Measurements from ENCODE around the gene PPP3R2.
"Not testable (repeated sequence)": the region's sequence is repeated elsewhere in the genome, so short reads cannot be mapped to it uniquely, and the experiment has no call there.

The PPP3R2 gene

DNA sequence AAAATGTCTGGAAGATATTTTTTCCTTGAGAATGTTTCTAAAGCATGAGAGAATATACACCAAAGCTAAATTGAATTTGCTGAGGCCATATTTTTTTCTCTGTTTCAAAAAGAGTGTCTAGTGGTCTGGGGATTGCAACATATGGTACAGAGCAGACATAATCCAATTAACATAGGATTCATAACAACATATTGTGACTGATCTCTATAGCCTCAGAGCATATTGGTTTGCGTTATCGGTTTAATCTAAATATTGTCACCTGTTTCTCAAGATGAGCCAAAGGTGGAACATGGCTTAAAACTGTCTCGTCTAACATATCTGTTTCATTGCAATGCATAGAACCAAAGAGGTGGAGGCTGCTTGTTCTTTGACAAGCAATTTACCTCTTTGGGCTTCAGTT lies 3.9 kb downstream of the PPP3R2 start:
- Histone ChIP-seq H3K4me3 (ENCODE audit: low read length in 2 of 2) (no peak overlapping the region), H3K4me1 (ENCODE audit: control insufficient read depth in 2 of 2, insufficient read depth in 2 of 2, low read length in 2 of 2) (no peaks in the 10 kb centered on the region), H3K27ac (ENCODE audit: low read depth in 2 of 2, low read length in 2 of 2) (no peak overlapping the region), H3K36me3 (ENCODE audit: control insufficient read depth in 2 of 2, insufficient read depth in 2 of 2, low read length in 2 of 2) (no peaks in the 10 kb centered on the region), H3K9ac (ENCODE audit: low read depth in 1 of 2, low read length in 2 of 2) (no peak overlapping the region), H3K27me3 (ENCODE audit: control insufficient read depth in 2 of 2, insufficient read depth in 2 of 2, low read length in 2 of 2) (no peaks in the 10 kb centered on the region), H3K9me3 (ENCODE audit: control insufficient read depth in 2 of 2, low read length in 2 of 2) (no peaks in the 10 kb centered on the region)

DNA sequence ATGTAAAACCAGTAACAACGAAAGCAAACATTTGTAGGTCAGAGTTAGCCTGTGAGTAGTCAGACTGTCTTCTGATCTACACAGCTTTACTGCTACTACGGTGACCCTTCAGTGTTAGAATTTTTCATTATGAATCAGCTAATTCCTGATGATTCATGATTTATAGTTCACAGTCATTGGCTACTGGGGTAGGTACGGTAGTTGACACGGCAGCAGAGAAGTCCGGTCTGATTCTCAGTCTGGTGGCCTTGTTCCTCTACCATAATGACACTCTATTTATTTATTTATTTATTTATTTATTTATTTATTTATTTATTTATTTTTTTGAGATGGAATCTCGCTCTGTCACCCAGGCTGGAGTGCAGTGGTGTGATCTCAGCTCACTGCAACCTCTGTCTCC lies 4.7 kb downstream of the PPP3R2 start:
- H3K36me3 ChIP-seq (ENCODE audit: control insufficient read depth in 2 of 2, insufficient read depth in 2 of 2, low read length in 2 of 2); H3K27ac ChIP-seq (ENCODE audit: low read depth in 2 of 2, low read length in 2 of 2); H3K4me3 ChIP-seq (ENCODE audit: low read length in 2 of 2); H3K4me1 ChIP-seq (ENCODE audit: control insufficient read depth in 2 of 2, insufficient read depth in 2 of 2, low read length in 2 of 2); H3K9ac ChIP-seq (ENCODE audit: low read depth in 1 of 2, low read length in 2 of 2); H3K27me3 ChIP-seq (ENCODE audit: control insufficient read depth in 2 of 2, insufficient read depth in 2 of 2, low read length in 2 of 2); H3K9me3 ChIP-seq (ENCODE audit: control insufficient read depth in 2 of 2, low read length in 2 of 2): not testable (repeated sequence)

DNA sequence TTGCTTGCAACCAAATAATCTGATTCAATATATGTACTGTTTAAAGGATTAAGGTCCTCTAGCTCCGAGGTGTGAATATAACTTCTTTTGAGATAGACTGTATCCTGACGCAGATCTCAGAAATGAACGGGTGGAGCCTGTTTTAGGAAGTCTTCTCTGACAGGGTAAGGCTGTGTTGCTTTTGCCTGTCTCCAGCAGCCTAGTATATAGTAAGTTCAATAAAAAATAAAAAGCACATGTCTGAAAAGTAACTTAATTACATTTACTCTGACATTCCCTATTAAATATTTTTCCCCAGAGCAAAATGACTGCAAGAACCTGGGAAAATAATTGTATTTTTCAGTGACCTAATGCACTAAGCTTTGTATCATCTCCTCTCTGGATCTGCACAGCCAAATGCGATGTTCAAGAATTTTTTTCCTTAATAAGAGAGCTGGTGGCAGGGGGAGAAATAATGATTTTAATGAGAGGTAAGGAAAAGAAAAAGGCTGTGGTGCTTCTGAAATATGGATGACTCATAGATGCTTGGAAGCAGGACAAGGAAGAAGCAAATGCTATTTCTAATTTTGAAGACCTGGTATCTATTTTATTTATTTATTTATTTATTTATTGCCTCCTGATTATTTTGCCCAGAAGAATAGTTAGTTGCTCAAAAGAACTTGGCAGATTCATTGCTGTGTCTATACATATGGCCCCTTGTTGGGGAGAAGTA lies 7.3 kb downstream of the PPP3R2 start:
- no peak overlapping the region for H3K27ac ChIP-seq (ENCODE audit: low read depth in 2 of 2, low read length in 2 of 2)
- no peaks in the 10 kb centered on the region for H3K9me3 ChIP-seq (ENCODE audit: control insufficient read depth in 2 of 2, low read length in 2 of 2)
- H3K4me3 ChIP-seq (ENCODE audit: low read length in 2 of 2), result no peak overlapping the region
- H3K36me3 ChIP-seq (ENCODE audit: control insufficient read depth in 2 of 2, insufficient read depth in 2 of 2, low read length in 2 of 2), result no peaks in the 10 kb centered on the region
- no peak overlapping the region for H3K9ac ChIP-seq (ENCODE audit: low read depth in 1 of 2, low read length in 2 of 2)
- no peaks in the 10 kb centered on the region for H3K4me1 ChIP-seq (ENCODE audit: control insufficient read depth in 2 of 2, insufficient read depth in 2 of 2, low read length in 2 of 2)
- H3K27me3 ChIP-seq (ENCODE audit: control insufficient read depth in 2 of 2, insufficient read depth in 2 of 2, low read length in 2 of 2), result no peaks in the 10 kb centered on the region

DNA sequence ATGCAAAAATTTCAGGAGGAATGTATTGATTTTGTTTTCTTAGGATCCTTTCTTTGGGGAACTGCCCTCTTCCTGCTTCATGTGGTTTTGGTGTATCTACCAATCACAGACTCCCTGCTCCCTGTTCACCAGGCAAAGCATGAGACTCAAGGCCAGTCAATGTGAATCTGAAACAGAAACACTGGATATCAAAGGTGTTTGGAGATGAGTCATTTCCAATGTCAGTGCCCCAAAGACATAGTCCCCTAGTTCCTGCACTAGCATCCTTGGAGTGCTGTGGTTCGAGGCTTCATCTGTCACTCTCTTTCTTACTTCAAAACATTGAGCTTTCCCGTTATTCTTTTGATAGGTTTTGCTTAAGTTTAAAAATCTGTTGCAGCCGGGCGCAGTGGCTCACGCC lies 8.1 kb downstream of the PPP3R2 start:
- no peaks in the 10 kb centered on the region for H3K9me3 ChIP-seq (ENCODE audit: control insufficient read depth in 2 of 2, low read length in 2 of 2)
- H3K27ac ChIP-seq (ENCODE audit: low read depth in 2 of 2, low read length in 2 of 2), result no peak overlapping the region
- no peaks in the 10 kb centered on the region for H3K36me3 ChIP-seq (ENCODE audit: control insufficient read depth in 2 of 2, insufficient read depth in 2 of 2, low read length in 2 of 2)
- H3K27me3 ChIP-seq (ENCODE audit: control insufficient read depth in 2 of 2, insufficient read depth in 2 of 2, low read length in 2 of 2), result no peaks in the 10 kb centered on the region
- no peak overlapping the region for H3K4me3 ChIP-seq (ENCODE audit: low read length in 2 of 2)
- no peaks in the 10 kb centered on the region for H3K4me1 ChIP-seq (ENCODE audit: control insufficient read depth in 2 of 2, insufficient read depth in 2 of 2, low read length in 2 of 2)
- no peak overlapping the region for H3K9ac ChIP-seq (ENCODE audit: low read depth in 1 of 2, low read length in 2 of 2)

DNA sequence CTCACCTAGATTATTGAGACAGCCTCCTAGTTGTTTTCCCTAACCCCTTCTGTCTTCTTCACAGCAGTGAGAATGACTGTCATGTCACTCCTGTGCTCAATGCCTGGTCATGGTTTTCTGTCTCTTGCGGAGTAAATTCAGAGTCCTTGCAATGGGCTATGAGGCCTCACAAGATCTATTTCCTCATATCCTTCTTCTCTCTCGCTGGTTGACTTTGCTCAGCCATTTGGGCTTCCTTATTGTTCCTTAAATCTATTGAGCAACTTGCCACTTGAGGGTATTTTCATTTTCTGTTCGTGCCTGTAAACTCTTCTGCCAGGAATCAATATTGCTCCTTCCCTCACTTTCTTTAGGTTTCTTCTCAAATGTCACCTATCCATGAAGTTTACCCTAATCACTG lies 9.0 kb downstream of the PPP3R2 start:
- H3K36me3 ChIP-seq (ENCODE audit: control insufficient read depth in 2 of 2, insufficient read depth in 2 of 2, low read length in 2 of 2), result no peaks in the 10 kb centered on the region
- H3K9ac ChIP-seq (ENCODE audit: low read depth in 1 of 2, low read length in 2 of 2), result no peak overlapping the region
- H3K4me1 ChIP-seq (ENCODE audit: control insufficient read depth in 2 of 2, insufficient read depth in 2 of 2, low read length in 2 of 2), result no peaks in the 10 kb centered on the region
- no peak overlapping the region for H3K27ac ChIP-seq (ENCODE audit: low read depth in 2 of 2, low read length in 2 of 2)
- H3K9me3 ChIP-seq (ENCODE audit: control insufficient read depth in 2 of 2, low read length in 2 of 2), result no peaks in the 10 kb centered on the region
- no peaks in the 10 kb centered on the region for H3K27me3 ChIP-seq (ENCODE audit: control insufficient read depth in 2 of 2, insufficient read depth in 2 of 2, low read length in 2 of 2)
- H3K4me3 ChIP-seq (ENCODE audit: low read length in 2 of 2), result no peak overlapping the region

DNA sequence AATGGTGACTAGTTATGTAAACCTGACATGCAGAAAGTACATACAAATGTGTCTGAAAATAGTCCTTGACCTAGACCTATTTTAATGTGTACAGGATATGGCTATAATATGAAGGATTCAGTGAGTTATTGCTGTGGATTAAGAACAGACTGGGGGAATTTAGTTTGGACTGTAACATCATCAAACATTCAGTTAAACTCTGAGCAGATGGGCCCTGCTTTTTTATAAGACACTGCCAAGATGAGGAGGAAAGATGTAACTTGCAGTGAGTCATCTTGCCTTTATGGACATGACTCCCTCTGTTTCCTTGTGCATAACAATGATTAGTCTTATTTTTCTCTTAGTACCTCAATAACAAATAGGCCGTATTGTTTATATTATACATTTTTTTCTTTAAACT lies 12.2 kb downstream of the PPP3R2 start:
- H3K27ac ChIP-seq (ENCODE audit: low read depth in 2 of 2, low read length in 2 of 2), result no peak overlapping the region
- H3K9me3 ChIP-seq (ENCODE audit: control insufficient read depth in 2 of 2, low read length in 2 of 2), result no peaks in the 10 kb centered on the region
- no peak overlapping the region for H3K9ac ChIP-seq (ENCODE audit: low read depth in 1 of 2, low read length in 2 of 2)
- H3K4me3 ChIP-seq (ENCODE audit: low read length in 2 of 2), result no peak overlapping the region
- H3K4me1 ChIP-seq (ENCODE audit: control insufficient read depth in 2 of 2, insufficient read depth in 2 of 2, low read length in 2 of 2), result no peaks in the 10 kb centered on the region
- no peaks in the 10 kb centered on the region for H3K27me3 ChIP-seq (ENCODE audit: control insufficient read depth in 2 of 2, insufficient read depth in 2 of 2, low read length in 2 of 2)
- H3K36me3 ChIP-seq (ENCODE audit: control insufficient read depth in 2 of 2, insufficient read depth in 2 of 2, low read length in 2 of 2), result no peaks in the 10 kb centered on the region

DNA sequence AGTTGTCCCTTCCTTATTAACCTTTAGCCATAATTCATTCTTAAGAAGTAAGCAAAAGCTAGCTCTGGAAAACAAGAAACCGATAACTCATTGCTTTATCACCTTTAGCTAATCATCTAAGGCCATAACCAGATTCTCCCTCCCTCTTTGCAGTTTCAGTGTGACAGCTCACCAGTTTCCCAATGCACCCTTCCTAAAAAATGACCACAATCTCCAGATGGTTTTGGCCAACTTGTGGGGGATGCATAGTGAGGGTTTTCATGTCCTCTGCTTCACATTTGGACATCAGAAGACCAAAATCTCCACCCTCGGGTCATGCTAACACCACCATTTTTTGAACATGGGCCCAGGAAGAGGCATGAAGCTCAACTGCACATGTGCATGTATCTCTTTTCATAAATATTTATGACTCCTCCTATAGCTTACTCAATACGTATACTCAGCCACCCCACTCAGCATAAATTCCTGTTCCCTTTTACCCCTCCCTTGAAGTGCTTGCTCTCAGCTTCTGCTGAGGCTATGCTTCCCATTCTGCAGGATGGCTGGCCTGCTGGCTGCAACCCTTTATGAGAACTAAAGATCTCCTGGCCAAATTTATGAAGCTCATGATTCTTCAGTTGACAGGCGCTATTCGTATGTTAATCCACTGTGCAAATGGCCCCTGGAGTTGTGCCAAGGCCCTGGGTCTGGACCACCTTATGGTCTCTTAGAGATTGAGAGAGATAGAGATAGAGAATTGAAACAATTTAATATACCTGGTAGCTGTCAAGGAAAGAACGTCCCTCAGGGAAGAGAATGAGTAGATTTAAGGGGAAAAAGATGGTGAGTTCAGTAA lies 14.8 kb downstream of the PPP3R2 start:
- no peaks in the 10 kb centered on the region for H3K36me3 ChIP-seq (ENCODE audit: control insufficient read depth in 2 of 2, insufficient read depth in 2 of 2, low read length in 2 of 2)
- H3K27me3 ChIP-seq (ENCODE audit: control insufficient read depth in 2 of 2, insufficient read depth in 2 of 2, low read length in 2 of 2), result no peaks in the 10 kb centered on the region
- no peak overlapping the region for H3K27ac ChIP-seq (ENCODE audit: low read depth in 2 of 2, low read length in 2 of 2)
- no peaks in the 10 kb centered on the region for H3K9me3 ChIP-seq (ENCODE audit: control insufficient read depth in 2 of 2, low read length in 2 of 2)
- H3K4me1 ChIP-seq (ENCODE audit: control insufficient read depth in 2 of 2, insufficient read depth in 2 of 2, low read length in 2 of 2), result no peaks in the 10 kb centered on the region
- H3K4me3 ChIP-seq (ENCODE audit: low read length in 2 of 2), result no peak overlapping the region
- no peak overlapping the region for H3K9ac ChIP-seq (ENCODE audit: low read depth in 1 of 2, low read length in 2 of 2)

DNA sequence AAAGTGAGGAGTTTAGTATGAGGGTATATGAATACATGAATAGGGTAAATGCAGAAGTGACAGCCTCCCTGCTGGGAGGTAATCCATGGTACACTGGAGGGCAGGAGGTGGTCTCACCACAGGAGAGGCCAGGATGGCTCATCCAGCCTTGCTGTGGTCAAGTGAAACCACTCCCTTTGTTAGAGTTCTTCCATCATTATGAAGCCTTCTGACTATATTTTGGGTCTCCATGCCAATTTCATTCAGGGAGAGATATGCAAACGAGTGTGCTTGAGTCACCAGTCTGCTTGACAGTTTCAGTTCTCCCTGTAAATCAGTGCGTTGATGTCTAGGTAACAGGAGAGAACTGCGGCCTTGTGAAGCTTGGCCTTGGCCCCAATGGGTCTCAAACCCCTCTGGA lies 16.4 kb downstream of the PPP3R2 start:
- H3K27ac ChIP-seq (ENCODE audit: low read depth in 2 of 2, low read length in 2 of 2), result no peak overlapping the region
- no peaks in the 10 kb centered on the region for H3K36me3 ChIP-seq (ENCODE audit: control insufficient read depth in 2 of 2, insufficient read depth in 2 of 2, low read length in 2 of 2)

DNA sequence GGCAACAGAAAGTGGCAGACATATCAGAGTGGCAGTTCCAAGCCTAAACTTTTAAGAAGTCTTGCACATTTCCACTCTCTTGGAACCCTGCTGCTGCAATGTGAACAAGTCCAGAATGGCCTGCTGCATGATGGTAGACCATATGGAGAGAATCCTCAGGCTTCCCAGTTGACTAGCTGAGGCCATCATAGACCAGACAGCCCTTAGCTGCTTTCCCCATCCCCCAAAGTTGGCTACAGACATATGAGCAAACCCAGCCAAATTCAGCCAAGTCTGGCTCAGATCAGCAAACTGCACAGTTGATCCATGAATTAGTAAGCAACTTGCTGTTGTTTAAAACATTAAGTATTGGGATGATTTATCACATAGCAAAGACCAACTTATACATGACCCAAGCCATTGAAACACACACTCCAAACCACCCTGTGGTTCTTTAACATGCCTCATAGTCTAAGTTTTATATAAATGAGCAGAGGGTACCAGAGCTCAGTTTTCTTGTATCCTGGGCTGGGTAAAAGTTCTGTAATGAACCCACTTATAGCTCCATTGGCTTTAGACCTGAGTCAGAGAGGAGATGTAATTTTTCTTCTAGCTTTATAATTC lies 19.9 kb downstream of the PPP3R2 start:
- Histone ChIP-seq H3K4me1 (ENCODE audit: control insufficient read depth in 2 of 2, insufficient read depth in 2 of 2, low read length in 2 of 2) (no peaks in the 10 kb centered on the region), H3K9me3 (ENCODE audit: control insufficient read depth in 2 of 2, low read length in 2 of 2) (no peaks in the 10 kb centered on the region), H3K36me3 (ENCODE audit: control insufficient read depth in 2 of 2, insufficient read depth in 2 of 2, low read length in 2 of 2) (no peaks in the 10 kb centered on the region), H3K27me3 (ENCODE audit: control insufficient read depth in 2 of 2, insufficient read depth in 2 of 2, low read length in 2 of 2) (no peaks in the 10 kb centered on the region), H3K4me3 (ENCODE audit: low read length in 2 of 2) (no peak overlapping the region), H3K9ac (ENCODE audit: low read depth in 1 of 2, low read length in 2 of 2) (no peak overlapping the region), H3K27ac (ENCODE audit: low read depth in 2 of 2, low read length in 2 of 2) (no peak overlapping the region)

More for the DNA sequence above, 16.4 kb downstream of the PPP3R2 start:
- H3K9me3 ChIP-seq (ENCODE audit: control insufficient read depth in 2 of 2, low read length in 2 of 2), result no peaks in the 10 kb centered on the region
- H3K27me3 ChIP-seq (ENCODE audit: control insufficient read depth in 2 of 2, insufficient read depth in 2 of 2, low read length in 2 of 2), result no peaks in the 10 kb centered on the region
- H3K9ac ChIP-seq (ENCODE audit: low read depth in 1 of 2, low read length in 2 of 2), result no peak overlapping the region
- no peaks in the 10 kb centered on the region for H3K4me1 ChIP-seq (ENCODE audit: control insufficient read depth in 2 of 2, insufficient read depth in 2 of 2, low read length in 2 of 2)
- H3K4me3 ChIP-seq (ENCODE audit: low read length in 2 of 2), result no peak overlapping the region

DNA sequence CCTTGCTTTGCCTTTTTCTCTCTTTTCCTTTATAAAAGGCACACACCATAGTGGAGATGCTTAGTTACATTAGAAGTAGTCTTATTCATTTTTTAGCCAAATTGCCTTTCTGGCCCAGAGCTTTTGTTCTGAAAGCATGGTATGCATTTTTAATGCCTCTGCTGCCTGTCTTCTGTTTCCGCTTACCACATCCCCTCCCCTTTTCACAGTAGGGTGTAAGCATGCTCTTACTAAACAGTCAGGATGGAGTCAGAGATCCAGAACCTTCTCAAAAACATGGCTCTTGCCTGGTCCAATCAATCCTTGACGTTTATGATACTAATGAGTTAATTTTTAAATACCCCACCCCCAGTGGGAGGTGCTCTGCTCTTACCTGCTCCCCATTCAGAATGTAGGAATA lies 22.5 kb downstream of the PPP3R2 start:
- no peak overlapping the region for H3K27ac ChIP-seq (ENCODE audit: low read depth in 2 of 2, low read length in 2 of 2)
- H3K9ac ChIP-seq (ENCODE audit: low read depth in 1 of 2, low read length in 2 of 2), result no peak overlapping the region
- no peak overlapping the region for H3K4me3 ChIP-seq (ENCODE audit: low read length in 2 of 2)
- H3K36me3 ChIP-seq (ENCODE audit: control insufficient read depth in 2 of 2, insufficient read depth in 2 of 2, low read length in 2 of 2), result peaks cover 0 to 5% of the 10 kb centered on the region in 2 donors
- H3K9me3 ChIP-seq (ENCODE audit: control insufficient read depth in 2 of 2, low read length in 2 of 2), result no peaks in the 10 kb centered on the region
- no peaks in the 10 kb centered on the region for H3K4me1 ChIP-seq (ENCODE audit: control insufficient read depth in 2 of 2, insufficient read depth in 2 of 2, low read length in 2 of 2)
- no peaks in the 10 kb centered on the region for H3K27me3 ChIP-seq (ENCODE audit: control insufficient read depth in 2 of 2, insufficient read depth in 2 of 2, low read length in 2 of 2)

All from mucosa of rectum (tissue), 2 donors.